GM12865 (cell line): ENCODE results near the gene ZCCHC2.

ENCODE experiments used
- DNase-seq: peaks from one replicate; pipeline ENCODE4 v3.0.0; 2010; ENCODE audit warnings: low read depth
- H3K4me3 ChIP-seq: 2 replicates; pipeline ENCODE4 v1.5.1; 2011; ENCODE audit warnings: mild to moderate bottlenecking, low read depth, low read length, control low read depth
- CTCF ChIP-seq: IDR thresholded peaks from 2 replicates; pipeline ENCODE4 v1.5.1; 2011; ENCODE audit warnings: low read length, control low read depth, low read depth, inconsistent platforms; ENCODE audit not compliant: insufficient read depth; ENCODE audit errors: missing control alignments

ZCCHC2 gene

GRCh38 chr18:62571648-62572047 lies 48.8 kb downstream of the ZCCHC2 start:
- no peak for DNase-seq
- no peak for TF ChIP-seq CTCF
- H3K4me3 ChIP-seq = no peak overlapping the region

GRCh38 chr18:62572456-62572855 lies 49.6 kb downstream of the ZCCHC2 start:
- TF ChIP-seq CTCF = no peak
- H3K4me3 ChIP-seq = no peak overlapping the region
- DNase-seq = no peak

GRCh38 chr18:62574776-62575175 lies 52.0 kb downstream of the ZCCHC2 start:
- TF ChIP-seq CTCF = no peak
- DNase-seq = no peak
- no peak overlapping the region for H3K4me3 ChIP-seq

- no peak for DNase-seq
- H3K4me3 ChIP-seq = no peak overlapping the region
- no peak for TF ChIP-seq CTCF
Measured at GRCh38 chr18:62576271-62576670, 53.4 kb downstream of the ZCCHC2 start.

- TF ChIP-seq CTCF = no peak
- peak overlapping the region; percentile 37 for H3K4me3 ChIP-seq
- DNase-seq = peak; percentile 59
Measured at GRCh38 chr18:62576845-62577512, 54.2 kb downstream of the ZCCHC2 start.

GRCh38 chr18:62577765-62578164 lies 54.9 kb downstream of the ZCCHC2 start:
- no peak for TF ChIP-seq CTCF
- no peak for DNase-seq
- H3K4me3 ChIP-seq = no peak overlapping the region; the same call in 1 of the 2 replicates

- no peak for TF ChIP-seq CTCF
- DNase-seq = no peak
- no peak overlapping the region for H3K4me3 ChIP-seq
Measured at GRCh38 chr18:62578980-62579511, 56.2 kb downstream of the ZCCHC2 start.
